WTC11 (cell line): ENCODE measurements around the gene NSMF. TPM values are rescaled to one million over a fixed set of nuclear protein-coding genes. Genes with fewer than 3 reads are reported as not detected.
"Not testable (repeated sequence)": the region's sequence is repeated elsewhere in the genome, so short reads cannot be mapped to it uniquely, and the experiment has no call there.

Experiments used
- ATAC-seq: fragments of 200-7000 bp; cut with Tn5 transposase; 2 replicates; pipeline ENCODE4 v1.10.0; 2021; ENCODE audit warnings: mild to moderate bottlenecking, moderate library complexity
- CTCF ChIA-PET: fragments of 300-600 bp; sonication (Branson Sonifier 250); formaldehyde crosslinking; loops from one replicate; lab custom pipeline; 2021; ENCODE audit warnings: antibody characterized with exemption; lab: Charles Lee
- POLR2A ChIA-PET: fragments of 350-600 bp; sonication (Branson Sonifier 250); formaldehyde crosslinking; loops from one replicate; lab custom pipeline; 2021; ENCODE audit warnings: antibody characterized with exemption; lab: Charles Lee
- DNase-seq: peaks from one replicate; pipeline ENCODE4 v3.0.0; 2021; ENCODE audit warnings: low spot score
- H3K27ac Mint-ChIP-seq: 2 replicates; pipeline ENCODE4 v1.8.0; 2021; ENCODE audit warnings: mixed read lengths
- H3K27me3 Mint-ChIP-seq: 2 replicates; pipeline ENCODE4 v1.8.0; 2021; ENCODE audit warnings: low read depth, mild to moderate bottlenecking, moderate library complexity, mixed read lengths
- H3K36me3 Mint-ChIP-seq: 2 replicates; pipeline ENCODE4 v1.8.0; 2021; ENCODE audit warnings: mixed read lengths
- H3K4me1 Mint-ChIP-seq: 2 replicates; pipeline ENCODE4 v1.8.0; 2022; ENCODE audit warnings: mixed read lengths
- H3K4me3 Mint-ChIP-seq: 2 replicates; pipeline ENCODE4 v1.8.0; 2021; ENCODE audit warnings: mild to moderate bottlenecking, moderate library complexity, mixed read lengths
- H3K9me3 Mint-ChIP-seq: 2 replicates; pipeline ENCODE4 v1.8.0; 2021; ENCODE audit warnings: mixed read lengths
- AR ChIP-seq: fragments of 250-450 bp; sonication (Bioruptor Pico); IDR thresholded peaks from 2 replicates; pipeline ENCODE4 v1.9.0; 2021; ENCODE audit warnings: mild to moderate bottlenecking
- E2F5 ChIP-seq: sonication (generic); formaldehyde crosslinking; IDR thresholded peaks from 2 replicates; pipeline ENCODE4 v1.8.1; 2022; ENCODE audit warnings: mild to moderate bottlenecking, moderate library complexity, missing genetic modification reagents
- FOXJ3 ChIP-seq: sonication (generic); formaldehyde crosslinking; IDR thresholded peaks from 2 replicates; pipeline ENCODE4 v1.9.0; 2021; ENCODE audit warnings: missing genetic modification reagents, mild to moderate bottlenecking, borderline replicate concordance
- JUN ChIP-seq: sonication (generic); formaldehyde crosslinking; IDR thresholded peaks from 2 replicates; pipeline ENCODE4 v1.8.0; 2023; ENCODE audit warnings: mild to moderate bottlenecking, missing genetic modification reagents
- MLX ChIP-seq: sonication (generic); formaldehyde crosslinking; IDR thresholded peaks from 2 replicates; pipeline ENCODE4 v1.8.1; 2023; ENCODE audit warnings: mild to moderate bottlenecking, missing genetic modification reagents, moderate library complexity
- NR3C1 ChIP-seq: sonication (generic); formaldehyde crosslinking; conservative IDR thresholded peaks from 2 replicates; pipeline ENCODE4 v1.8.1; 2023; ENCODE audit warnings: low read depth, mild to moderate bottlenecking, missing genetic modification reagents
- SOX15 ChIP-seq: fragments of 250-450 bp; sonication (Bioruptor Pico); IDR thresholded peaks from 2 replicates; pipeline ENCODE4 v1.9.0; 2021; ENCODE audit warnings: mild to moderate bottlenecking
- SP1 ChIP-seq: sonication (generic); formaldehyde crosslinking; conservative IDR thresholded peaks from 2 replicates; pipeline ENCODE4 v1.8.1; 2022; ENCODE audit warnings: missing genetic modification reagents
- ZBTB43 ChIP-seq: sonication (generic); formaldehyde crosslinking; IDR thresholded peaks from 2 replicates; pipeline ENCODE4 v1.8.1; 2023; ENCODE audit warnings: mild to moderate bottlenecking, missing genetic modification reagents
- ZNF121 ChIP-seq: sonication (generic); formaldehyde crosslinking; IDR thresholded peaks from 2 replicates; pipeline ENCODE4 v1.8.0; 2023; ENCODE audit warnings: missing genetic modification reagents
- ZNF396 ChIP-seq: fragments of 250-450 bp; sonication (Bioruptor Pico); IDR thresholded peaks from 2 replicates; pipeline ENCODE4 v1.8.0; 2021; ENCODE audit warnings: mild to moderate bottlenecking, moderate library complexity, borderline replicate concordance
- total RNA-seq: library from RNA; stranded (reverse); gene quantifications from 3 replicates; pipeline ENCODE4 v1.2.3, GENCODE V29; 2021
- TF ChIP-seq, protein P1 (sequence below): sonication (generic); formaldehyde crosslinking; IDR thresholded peaks from 2 replicates; pipeline ENCODE4 v1.8.0; 2023; ENCODE audit warnings: missing genetic modification reagents, mild to moderate bottlenecking, borderline replicate concordance
- TF ChIP-seq, protein P2 (sequence below): sonication (generic); formaldehyde crosslinking; IDR thresholded peaks from 2 replicates; pipeline ENCODE4 v1.8.0; 2022; ENCODE audit warnings: mild to moderate bottlenecking, missing genetic modification reagents

Gene NSMF
- total RNA-seq, 1 experiment from 2014 or later: 61.9 TPM

DNA sequence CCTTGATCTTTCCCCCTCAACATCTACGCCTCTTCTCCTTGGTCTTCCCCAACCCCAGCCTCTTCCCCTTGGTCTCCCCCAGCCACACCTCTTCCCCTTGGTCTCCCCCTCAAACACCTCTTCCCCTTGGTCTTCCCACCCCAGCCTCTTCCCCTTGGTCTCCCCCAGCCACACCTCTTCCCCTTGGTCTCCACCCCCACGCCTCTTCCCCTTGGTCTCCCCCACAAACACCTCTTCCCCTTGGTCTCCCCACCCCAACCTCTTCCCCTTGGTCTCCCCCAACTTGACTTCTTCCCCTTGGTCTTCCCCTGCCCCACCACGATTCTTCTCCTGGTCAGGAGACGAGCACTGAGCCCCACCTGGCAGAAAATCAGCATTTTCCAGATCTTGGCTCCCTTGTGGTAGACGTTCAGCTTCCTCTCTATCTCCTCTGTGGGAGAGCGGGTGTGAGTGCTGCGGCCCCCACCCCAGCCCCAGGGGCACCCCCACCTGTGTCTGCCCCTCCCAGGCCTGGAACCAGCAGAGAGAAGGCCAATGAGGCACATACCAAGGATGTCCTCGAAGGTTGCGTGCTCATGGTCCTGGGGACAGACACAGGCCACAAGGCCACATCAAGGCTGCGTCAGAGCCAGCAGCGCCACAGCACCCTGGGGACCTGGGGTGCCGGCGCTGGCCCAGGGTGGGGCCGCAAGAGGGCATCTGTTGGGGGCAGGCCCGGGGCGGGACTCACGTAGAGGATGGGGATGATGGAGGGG is 7.0 kb downstream of the NSMF start (continued):
- TF ChIP-seq E2F5 (CRISPR knock-in tag) (no peak), AR (CRISPR knock-in tag) (no peak), SP1 (CRISPR knock-in tag) (no peak), JUN (CRISPR knock-in tag) (no peak), MLX (CRISPR knock-in tag) (no peak), FOXJ3 (CRISPR knock-in tag) (no peak), ZBTB43 (CRISPR knock-in tag) (no peak), ZNF396 (CRISPR knock-in tag) (no peak), NR3C1 (CRISPR knock-in tag) (no peak), SOX15 (CRISPR knock-in tag) (no peak), ZNF121 (CRISPR knock-in tag) (no peak)
- TF ChIP-seq, protein P1, sequence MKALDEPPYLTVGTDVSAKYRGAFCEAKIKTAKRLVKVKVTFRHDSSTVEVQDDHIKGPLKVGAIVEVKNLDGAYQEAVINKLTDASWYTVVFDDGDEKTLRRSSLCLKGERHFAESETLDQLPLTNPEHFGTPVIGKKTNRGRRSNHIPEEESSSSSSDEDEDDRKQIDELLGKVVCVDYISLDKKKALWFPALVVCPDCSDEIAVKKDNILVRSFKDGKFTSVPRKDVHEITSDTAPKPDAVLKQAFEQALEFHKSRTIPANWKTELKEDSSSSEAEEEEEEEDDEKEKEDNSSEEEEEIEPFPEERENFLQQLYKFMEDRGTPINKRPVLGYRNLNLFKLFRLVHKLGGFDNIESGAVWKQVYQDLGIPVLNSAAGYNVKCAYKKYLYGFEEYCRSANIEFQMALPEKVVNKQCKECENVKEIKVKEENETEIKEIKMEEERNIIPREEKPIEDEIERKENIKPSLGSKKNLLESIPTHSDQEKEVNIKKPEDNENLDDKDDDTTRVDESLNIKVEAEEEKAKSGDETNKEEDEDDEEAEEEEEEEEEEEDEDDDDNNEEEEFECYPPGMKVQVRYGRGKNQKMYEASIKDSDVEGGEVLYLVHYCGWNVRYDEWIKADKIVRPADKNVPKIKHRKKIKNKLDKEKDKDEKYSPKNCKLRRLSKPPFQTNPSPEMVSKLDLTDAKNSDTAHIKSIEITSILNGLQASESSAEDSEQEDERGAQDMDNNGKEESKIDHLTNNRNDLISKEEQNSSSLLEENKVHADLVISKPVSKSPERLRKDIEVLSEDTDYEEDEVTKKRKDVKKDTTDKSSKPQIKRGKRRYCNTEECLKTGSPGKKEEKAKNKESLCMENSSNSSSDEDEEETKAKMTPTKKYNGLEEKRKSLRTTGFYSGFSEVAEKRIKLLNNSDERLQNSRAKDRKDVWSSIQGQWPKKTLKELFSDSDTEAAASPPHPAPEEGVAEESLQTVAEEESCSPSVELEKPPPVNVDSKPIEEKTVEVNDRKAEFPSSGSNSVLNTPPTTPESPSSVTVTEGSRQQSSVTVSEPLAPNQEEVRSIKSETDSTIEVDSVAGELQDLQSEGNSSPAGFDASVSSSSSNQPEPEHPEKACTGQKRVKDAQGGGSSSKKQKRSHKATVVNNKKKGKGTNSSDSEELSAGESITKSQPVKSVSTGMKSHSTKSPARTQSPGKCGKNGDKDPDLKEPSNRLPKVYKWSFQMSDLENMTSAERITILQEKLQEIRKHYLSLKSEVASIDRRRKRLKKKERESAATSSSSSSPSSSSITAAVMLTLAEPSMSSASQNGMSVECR (CRISPR knock-in tag): no peak
- TF ChIP-seq, protein P2, sequence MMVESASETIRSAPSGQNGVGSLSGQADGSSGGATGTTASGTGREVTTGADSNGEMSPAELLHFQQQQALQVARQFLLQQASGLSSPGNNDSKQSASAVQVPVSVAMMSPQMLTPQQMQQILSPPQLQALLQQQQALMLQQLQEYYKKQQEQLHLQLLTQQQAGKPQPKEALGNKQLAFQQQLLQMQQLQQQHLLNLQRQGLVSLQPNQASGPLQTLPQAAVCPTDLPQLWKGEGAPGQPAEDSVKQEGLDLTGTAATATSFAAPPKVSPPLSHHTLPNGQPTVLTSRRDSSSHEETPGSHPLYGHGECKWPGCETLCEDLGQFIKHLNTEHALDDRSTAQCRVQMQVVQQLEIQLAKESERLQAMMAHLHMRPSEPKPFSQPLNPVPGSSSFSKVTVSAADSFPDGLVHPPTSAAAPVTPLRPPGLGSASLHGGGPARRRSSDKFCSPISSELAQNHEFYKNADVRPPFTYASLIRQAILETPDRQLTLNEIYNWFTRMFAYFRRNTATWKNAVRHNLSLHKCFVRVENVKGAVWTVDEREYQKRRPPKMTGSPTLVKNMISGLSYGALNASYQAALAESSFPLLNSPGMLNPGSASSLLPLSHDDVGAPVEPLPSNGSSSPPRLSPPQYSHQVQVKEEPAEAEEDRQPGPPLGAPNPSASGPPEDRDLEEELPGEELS (CRISPR knock-in tag): no peak

DNA sequence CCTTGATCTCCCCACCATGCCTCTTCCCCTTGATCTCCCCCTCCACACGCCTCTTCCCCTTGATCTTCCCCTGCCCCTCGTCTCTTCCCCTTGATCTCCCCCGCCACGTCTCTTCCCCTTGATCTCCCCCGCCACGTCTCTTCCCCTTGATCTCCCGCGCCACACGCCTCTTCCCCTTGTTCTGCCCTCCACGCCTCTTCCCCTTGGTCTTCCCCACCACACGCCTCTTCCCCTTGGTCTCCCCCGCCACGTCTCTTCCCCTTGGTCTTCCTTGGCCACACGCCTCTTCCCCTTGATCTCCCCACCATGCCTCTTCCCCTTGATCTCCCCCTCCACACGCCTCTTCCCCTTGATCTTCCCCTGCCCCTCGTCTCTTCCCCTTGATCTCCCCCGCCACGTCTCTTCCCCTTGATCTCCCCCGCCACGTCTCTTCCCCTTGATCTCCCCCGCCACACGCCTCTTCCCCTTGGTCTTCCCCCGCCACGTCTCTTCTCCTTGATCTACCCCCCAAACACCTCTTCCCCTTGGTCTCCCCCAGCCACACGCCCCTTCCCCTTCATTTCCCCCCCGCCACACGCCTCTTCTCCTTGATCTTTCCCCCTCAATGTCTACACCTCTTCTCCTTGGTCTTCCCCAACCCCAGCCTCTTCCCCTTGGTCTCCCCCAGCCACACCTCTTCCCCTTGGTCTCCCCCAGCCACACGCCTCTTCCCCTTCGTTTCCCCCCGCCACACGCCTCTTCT is 7.7 kb downstream of the NSMF start:
- ATAC-seq, H3K9me3 Mint-ChIP-seq, H3K36me3 Mint-ChIP-seq, H3K27ac Mint-ChIP-seq, H3K27me3 Mint-ChIP-seq, DNase-seq, H3K4me3 Mint-ChIP-seq, POLR2A ChIA-PET, H3K4me1 Mint-ChIP-seq, CTCF ChIA-PET: not testable (repeated sequence)

GRCh38 chr9:137450539-137451222 is 8.5 kb downstream of the NSMF start:
- POLR2A ChIA-PET: not testable (repeated sequence)

More at GRCh38 chr9:137450539-137451222, 8.5 kb downstream of the NSMF start:
- H3K36me3 Mint-ChIP-seq, H3K27me3 Mint-ChIP-seq, H3K9me3 Mint-ChIP-seq, DNase-seq, H3K4me3 Mint-ChIP-seq, H3K4me1 Mint-ChIP-seq, ATAC-seq, H3K27ac Mint-ChIP-seq, CTCF ChIA-PET: not testable (repeated sequence)
